B cell (primary cell): Measurements from ENCODE around the gene LIPE.

ENCODE experiments used
- CTCF ChIP-seq: fragments of 200-600 bp; IDR thresholded peaks from one replicate; pipeline ENCODE4 v1.8.0; 2022; ENCODE audit warnings: antibody characterized with exemption, mild to moderate bottlenecking
- EZH2 ChIP-seq: IDR thresholded peaks from 2 replicates; pipeline ENCODE4 v1.6.1; 2012; ENCODE audit warnings: borderline replicate concordance, low read depth, mild to moderate bottlenecking, moderate library complexity, low read length; ENCODE audit not compliant: insufficient read depth, poor library complexity, severe bottlenecking

DNA sequence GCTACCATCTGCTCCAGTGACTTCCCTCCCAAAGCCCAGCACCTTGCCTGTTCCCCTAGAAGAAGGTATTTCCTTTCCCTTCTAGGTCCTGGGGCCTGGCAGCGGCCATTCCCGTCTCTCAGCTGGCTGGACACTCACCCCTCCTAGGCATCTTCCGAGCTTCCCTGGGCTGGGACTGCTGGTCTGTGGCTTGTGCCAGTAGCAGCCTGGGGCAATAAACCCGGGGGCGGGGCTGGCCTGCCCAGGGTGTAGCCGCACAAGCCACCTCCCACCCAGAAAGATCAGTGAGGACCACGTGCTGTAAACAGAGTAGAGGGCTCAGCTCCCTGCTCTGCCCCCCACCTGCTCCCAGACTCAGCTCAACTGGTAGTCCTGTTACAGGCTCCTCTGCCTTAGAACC, 15.0 kb downstream of the LIPE start:
- TF ChIP-seq CTCF: no peak
- TF ChIP-seq EZH2: no peak
